Karpas-422 (cell line): ENCODE data around the gene SLC44A3. TPM values are rescaled to one million over a fixed set of nuclear protein-coding genes. Genes with fewer than 3 reads are reported as not detected.
A peak's percentile ranks its signal among the peaks of the same experiment; 100 is the strongest.

Source experiments
- DNase-seq: peaks from one replicate; pipeline ENCODE4 v3.0.0-alpha.2; 2015
- H2AFZ ChIP-seq: fragments of 200-600 bp; sonication (generic); 2 replicates; pipeline ENCODE4 v1.6.1; 2014; ENCODE audit warnings: antibody characterized with exemption, low read length, mixed read lengths
- H3K27ac ChIP-seq: fragments of 200-600 bp; sonication (generic); 2 replicates; pipeline ENCODE4 v1.5.1; 2014; ENCODE audit warnings: mild to moderate bottlenecking, low read length, moderate library complexity
- H3K27me3 ChIP-seq: fragments of 200-600 bp; sonication (generic); 2 replicates; pipeline ENCODE4 v1.6.1; 2014; ENCODE audit warnings: low read length, mixed read lengths
- H3K36me3 ChIP-seq: fragments of 200-600 bp; sonication (generic); 2 replicates; pipeline ENCODE4 v1.6.1; 2014; ENCODE audit warnings: low read length, mixed read lengths; ENCODE audit not compliant: insufficient read depth
- H3K4me1 ChIP-seq: fragments of 200-600 bp; sonication (generic); 2 replicates; pipeline ENCODE4 v1.6.1; 2014; ENCODE audit warnings: mild to moderate bottlenecking, low read length, mixed read lengths
- H3K4me2 ChIP-seq: fragments of 200-600 bp; sonication (generic); 2 replicates; pipeline ENCODE4 v1.6.1; 2014; ENCODE audit warnings: low read length, low read depth, mild to moderate bottlenecking; ENCODE audit not compliant: poor library complexity, severe bottlenecking
- H3K4me3 ChIP-seq: fragments of 200-600 bp; sonication (generic); 2 replicates; pipeline ENCODE4 v1.5.1; 2014; ENCODE audit warnings: mild to moderate bottlenecking, antibody characterized with exemption, low read length, mixed read lengths
- H3K79me2 ChIP-seq: fragments of 200-600 bp; sonication (generic); 2 replicates; pipeline ENCODE4 v1.6.1; 2014; ENCODE audit warnings: mild to moderate bottlenecking, low read length, mixed read lengths
- H3K9ac ChIP-seq: fragments of 200-600 bp; sonication (generic); 2 replicates; pipeline ENCODE4 v1.6.0; 2014; ENCODE audit warnings: low read length
- H3K9me2 ChIP-seq: fragments of 200-600 bp; sonication (generic), shearing (Covaris generic); replicated peaks from 2 replicates; pipeline ENCODE4 v1.6.0; 2014; ENCODE audit warnings: mild to moderate bottlenecking, low read length, moderate library complexity; ENCODE audit not compliant: insufficient read depth
- H3K9me3 ChIP-seq: fragments of 300-700, 200-600 bp; sonication (generic); 2 replicates; pipeline ENCODE4 v1.6.1; 2014; ENCODE audit warnings: low read length, mixed read lengths
- H4K20me1 ChIP-seq: fragments of 200-600 bp; sonication (generic); 2 replicates; pipeline ENCODE4 v1.6.1; 2014; ENCODE audit warnings: mild to moderate bottlenecking, antibody characterized with exemption, low read length, low read depth; ENCODE audit not compliant: insufficient read depth
- total RNA-seq: library from RNA; depleted of rRNA; stranded (reverse); fragments of >200 nt; shearing (Covaris generic); gene quantifications from 2 replicates; pipeline ENCODE4 v1.2.3, GENCODE V29; 2014; ENCODE audit warnings: low replicate concordance

SLC44A3 gene
- total RNA-seq, 1 experiment from 2014 or later, result not detected

DNA sequence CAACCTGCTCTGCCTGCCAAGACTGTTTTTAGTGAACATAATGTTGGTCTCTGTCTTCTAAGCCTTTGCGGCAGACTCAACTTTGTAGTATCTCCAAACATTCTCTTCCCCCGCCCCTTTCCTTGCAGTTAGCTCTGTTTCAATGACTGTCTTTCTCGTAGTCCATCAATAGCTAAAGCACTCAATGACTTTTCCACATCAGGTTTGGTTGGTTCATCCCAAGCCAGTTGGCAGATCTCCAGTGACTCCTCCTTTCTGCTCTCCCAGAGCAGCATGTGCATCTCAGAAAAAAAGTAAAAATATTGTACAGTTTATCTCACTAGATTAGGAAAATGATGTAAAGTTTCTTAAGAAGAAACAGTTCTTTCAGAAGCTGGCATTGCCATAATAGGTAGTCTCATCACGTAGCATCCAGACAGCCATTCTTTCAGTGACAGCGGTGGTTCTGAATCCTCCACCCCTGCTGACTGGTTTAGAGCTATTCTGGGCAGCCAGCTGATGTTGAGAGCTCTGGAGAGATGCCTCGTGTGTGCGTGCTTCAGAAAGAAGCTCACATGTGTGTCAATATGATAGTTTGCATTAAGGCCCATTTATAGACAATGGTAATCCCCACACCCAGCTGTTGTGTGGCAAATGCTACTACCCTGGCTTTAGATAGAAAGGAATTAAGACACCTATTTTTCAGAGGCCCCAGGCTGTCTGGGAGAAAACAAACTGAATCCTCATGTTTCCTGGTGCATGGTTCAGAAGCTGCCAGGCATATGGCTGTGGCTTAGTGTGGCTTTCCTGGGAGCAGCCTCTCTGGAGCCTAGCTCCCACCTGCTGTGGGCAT lies 53.6 kb downstream of the SLC44A3 start:
- Histone ChIP-seq H3K9me2 (no peaks in the 10 kb centered on the region), H3K9me3 (no peaks in the 10 kb centered on the region), H3K27ac (no peak overlapping the region), H3K36me3 (no peaks in the 10 kb centered on the region), H4K20me1 (no peaks in the 10 kb centered on the region), H3K9ac (no peak overlapping the region), H2AFZ (no peak overlapping the region), H3K4me2 (no peak overlapping the region), H3K4me1 (peaks cover 5% of the 10 kb centered on the region), H3K27me3 (no peaks in the 10 kb centered on the region), H3K4me3 (no peak overlapping the region), H3K79me2 (no peaks in the 10 kb centered on the region)
- no peak for DNase-seq

DNA sequence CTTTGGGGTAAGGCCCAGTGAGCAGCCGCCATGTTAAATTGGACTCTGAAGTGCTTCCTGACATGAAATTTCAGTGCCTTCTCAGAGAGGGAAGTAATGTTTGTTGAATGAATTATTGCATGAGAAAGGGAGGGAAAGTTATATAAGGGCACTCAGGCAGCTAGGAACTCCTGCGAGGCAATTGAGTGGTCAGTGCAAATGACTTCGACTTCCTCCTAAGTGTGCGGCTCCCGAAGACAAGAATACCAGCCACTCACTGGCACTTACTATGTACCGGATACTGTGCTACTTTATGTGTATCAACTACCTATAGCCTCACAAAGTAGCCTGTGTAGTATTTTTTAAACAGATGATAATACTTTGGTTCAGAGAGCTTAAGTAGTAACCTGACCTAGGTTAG lies 54.3 kb downstream of the SLC44A3 start:
- no peak overlapping the region for H3K9ac ChIP-seq
- H3K27ac ChIP-seq, result no peak overlapping the region
- DNase-seq, result no peak
- H3K4me2 ChIP-seq, result no peak overlapping the region
- H3K9me3 ChIP-seq, result no peaks in the 10 kb centered on the region
- H3K4me1 ChIP-seq, result peaks cover 5% of the 10 kb centered on the region
- no peaks in the 10 kb centered on the region for H4K20me1 ChIP-seq
- no peaks in the 10 kb centered on the region for H3K9me2 ChIP-seq
- H3K27me3 ChIP-seq, result no peaks in the 10 kb centered on the region
- no peak overlapping the region for H3K4me3 ChIP-seq
- no peak overlapping the region for H2AFZ ChIP-seq
- H3K36me3 ChIP-seq, result no peaks in the 10 kb centered on the region
- no peaks in the 10 kb centered on the region for H3K79me2 ChIP-seq

DNA sequence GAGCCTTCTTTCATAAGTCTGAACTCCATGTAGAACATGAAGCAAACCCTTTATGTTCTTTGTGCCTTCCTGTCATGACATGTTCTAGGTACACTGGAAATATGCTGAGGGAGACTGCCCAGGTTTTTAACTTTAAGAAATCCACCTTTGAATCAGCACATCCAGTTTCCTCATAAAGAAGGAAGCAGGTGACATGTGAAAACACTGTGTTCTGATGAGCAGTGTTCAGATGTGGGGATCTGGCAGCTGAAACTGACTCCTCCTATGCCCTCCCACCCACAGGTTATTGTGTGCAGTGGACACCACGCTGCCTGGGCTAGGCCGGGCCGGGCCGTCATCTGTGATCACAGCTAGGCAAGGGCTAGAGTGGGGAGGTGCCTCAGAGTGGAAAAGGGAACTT lies 55.6 kb downstream of the SLC44A3 start:
- no peak overlapping the region for H3K4me2 ChIP-seq
- H4K20me1 ChIP-seq, result no peaks in the 10 kb centered on the region
- H3K9me2 ChIP-seq, result no peaks in the 10 kb centered on the region
- DNase-seq, result no peak
- H3K79me2 ChIP-seq, result no peaks in the 10 kb centered on the region
- no peak overlapping the region for H3K4me3 ChIP-seq
- H3K27ac ChIP-seq, result no peak overlapping the region
- peaks cover 5% of the 10 kb centered on the region for H3K4me1 ChIP-seq
- no peaks in the 10 kb centered on the region for H3K36me3 ChIP-seq
- no peaks in the 10 kb centered on the region for H3K9me3 ChIP-seq
- H3K9ac ChIP-seq, result no peak overlapping the region
- H2AFZ ChIP-seq, result no peak overlapping the region
- no peaks in the 10 kb centered on the region for H3K27me3 ChIP-seq

DNA sequence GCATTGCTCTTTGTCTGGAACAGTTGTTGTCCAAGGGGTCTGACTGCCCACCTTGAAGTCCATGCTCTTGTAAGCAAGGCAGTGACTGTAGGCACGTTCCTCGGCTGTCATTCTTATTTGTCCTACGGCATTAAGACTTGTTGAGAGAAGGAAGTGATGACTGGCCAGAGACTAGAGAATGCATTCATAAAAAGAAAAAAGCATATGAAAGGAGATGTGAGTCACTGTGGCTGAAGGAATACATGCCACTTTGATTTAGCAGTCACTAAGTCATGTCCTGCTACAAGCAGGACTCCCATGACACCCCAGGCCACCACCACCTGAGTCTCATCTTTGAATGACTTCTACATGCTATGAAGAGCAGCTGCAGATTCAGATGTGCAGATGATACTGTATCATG lies 56.2 kb downstream of the SLC44A3 start:
- Histone ChIP-seq H3K79me2 (no peaks in the 10 kb centered on the region), H3K4me2 (no peak overlapping the region), H3K9ac (no peak overlapping the region), H3K4me1 (peaks cover 5% of the 10 kb centered on the region), H3K4me3 (no peak overlapping the region), H2AFZ (no peak overlapping the region), H3K27me3 (no peaks in the 10 kb centered on the region), H3K36me3 (no peaks in the 10 kb centered on the region), H4K20me1 (no peaks in the 10 kb centered on the region), H3K9me3 (no peaks in the 10 kb centered on the region), H3K27ac (no peak overlapping the region), H3K9me2 (no peaks in the 10 kb centered on the region)
- DNase-seq, result no peak

DNA sequence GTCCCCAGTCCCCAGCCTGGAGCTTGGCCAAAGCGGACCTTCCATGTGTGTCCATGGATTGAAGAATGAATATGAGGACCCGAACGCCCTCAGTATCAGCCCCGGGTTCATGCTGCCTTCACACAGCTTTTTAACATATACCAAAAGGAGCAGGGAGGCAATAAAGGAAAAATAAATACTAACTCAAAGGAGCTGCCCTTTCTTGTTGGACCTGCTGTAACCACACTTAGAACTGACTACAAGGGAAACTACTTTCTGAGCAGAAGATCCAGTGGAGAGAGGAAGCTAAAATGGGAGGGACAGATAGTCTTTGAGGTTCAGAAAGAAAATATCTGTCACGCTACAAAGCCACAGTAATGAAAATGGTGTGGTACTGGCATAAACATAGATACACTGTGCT lies 58.2 kb downstream of the SLC44A3 start:
- H3K27me3 ChIP-seq, result no peaks in the 10 kb centered on the region
- H3K4me1 ChIP-seq, result peaks cover 5% of the 10 kb centered on the region
- DNase-seq, result no peak
- no peak overlapping the region for H3K4me3 ChIP-seq
- H3K4me2 ChIP-seq, result no peak overlapping the region
- no peaks in the 10 kb centered on the region for H4K20me1 ChIP-seq
- no peaks in the 10 kb centered on the region for H3K9me3 ChIP-seq
- no peak overlapping the region for H3K9ac ChIP-seq
- no peaks in the 10 kb centered on the region for H3K79me2 ChIP-seq
- H3K27ac ChIP-seq, result no peak overlapping the region
- H3K9me2 ChIP-seq, result no peaks in the 10 kb centered on the region
- no peak overlapping the region for H2AFZ ChIP-seq
- H3K36me3 ChIP-seq, result no peaks in the 10 kb centered on the region

DNA sequence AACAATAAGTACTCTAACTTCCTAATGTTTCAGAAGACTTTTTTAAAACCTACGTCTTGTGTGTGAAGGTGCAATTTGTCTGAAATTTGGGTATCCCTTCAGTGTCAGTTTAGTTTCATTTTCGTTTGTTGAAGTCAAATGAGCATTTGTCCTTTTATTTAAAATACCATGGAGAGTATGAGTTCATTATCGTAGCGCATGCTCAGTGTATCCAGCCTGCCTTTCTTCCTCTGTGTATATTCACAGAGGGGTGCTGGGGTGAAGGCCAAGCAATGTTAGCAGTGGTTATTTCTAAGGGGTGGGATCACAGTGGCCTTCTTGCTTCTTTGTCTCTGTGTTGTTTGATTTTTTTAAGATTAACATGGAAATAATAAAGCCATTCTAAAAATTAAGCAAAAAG lies 63.5 kb downstream of the SLC44A3 start:
- peak overlapping the region; percentile 46 for H3K4me2 ChIP-seq
- H2AFZ ChIP-seq, result peak overlapping the region; percentile 79; the same call in 1 of the 2 replicates
- no peak overlapping the region for H3K27ac ChIP-seq
- no peaks in the 10 kb centered on the region for H3K36me3 ChIP-seq
- H3K4me1 ChIP-seq, result no peaks in the 10 kb centered on the region; the same call in 1 of the 2 replicates
- no peaks in the 10 kb centered on the region for H3K9me2 ChIP-seq
- no peaks in the 10 kb centered on the region for H3K9me3 ChIP-seq
- no peak overlapping the region for H3K4me3 ChIP-seq
- no peak for DNase-seq
- H3K79me2 ChIP-seq, result no peaks in the 10 kb centered on the region
- H3K9ac ChIP-seq, result 0 out of 2 replicates have a peak overlapping the region, but pooled peaks have one; percentile 2
- H3K27me3 ChIP-seq, result no peaks in the 10 kb centered on the region
- H4K20me1 ChIP-seq, result no peaks in the 10 kb centered on the region

DNA sequence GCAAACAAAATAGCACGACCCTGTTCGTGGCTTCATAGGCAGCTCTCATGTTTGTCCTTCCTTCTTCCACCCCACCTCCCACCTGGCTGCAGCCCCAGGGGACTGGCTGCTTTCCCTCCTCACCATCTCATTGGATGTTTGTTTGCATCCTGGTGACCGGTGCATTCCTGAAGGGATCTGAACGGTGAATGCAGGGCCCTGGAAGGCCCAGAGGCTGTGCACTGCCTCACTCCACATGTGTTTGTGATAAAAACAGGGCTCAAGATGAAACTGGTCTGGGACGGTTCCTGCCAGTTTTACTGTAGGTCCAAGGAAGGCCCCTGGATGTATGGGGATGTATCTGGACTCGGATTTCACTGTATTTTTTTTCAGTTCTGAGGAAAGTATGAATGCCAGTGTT lies 63.9 kb downstream of the SLC44A3 start:
- no peak overlapping the region for H3K4me2 ChIP-seq
- H3K4me3 ChIP-seq, result no peak overlapping the region
- no peak overlapping the region for H3K27ac ChIP-seq
- H4K20me1 ChIP-seq, result no peaks in the 10 kb centered on the region
- H3K27me3 ChIP-seq, result no peaks in the 10 kb centered on the region
- H3K79me2 ChIP-seq, result no peaks in the 10 kb centered on the region
- H3K9me3 ChIP-seq, result no peaks in the 10 kb centered on the region
- peak overlapping the region; percentile 79; the same call in 1 of the 2 replicates for H2AFZ ChIP-seq
- no peaks in the 10 kb centered on the region for H3K9me2 ChIP-seq
- DNase-seq, result no peak
- no peak overlapping the region for H3K9ac ChIP-seq
- no peaks in the 10 kb centered on the region; the same call in 1 of the 2 replicates for H3K4me1 ChIP-seq
- H3K36me3 ChIP-seq, result no peaks in the 10 kb centered on the region

DNA sequence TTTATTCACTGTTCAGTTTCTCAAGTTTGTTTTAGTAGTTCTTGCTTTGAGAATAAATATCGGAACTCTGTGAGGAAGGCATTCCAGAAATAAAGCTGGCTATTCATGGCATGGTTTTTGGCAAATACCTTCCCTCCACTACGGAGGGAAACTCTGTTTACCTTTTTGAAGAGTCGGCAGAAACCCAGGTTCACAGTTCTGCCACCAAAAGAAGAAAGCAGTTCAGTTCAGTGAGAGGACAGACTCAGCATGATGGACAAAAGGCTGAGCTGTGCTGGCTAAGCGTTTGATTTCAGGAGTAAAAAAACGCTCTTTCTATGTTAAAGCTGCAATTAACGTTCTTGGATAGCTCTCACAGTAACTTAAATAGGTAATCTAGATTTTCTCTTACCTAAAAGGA lies 64.3 kb downstream of the SLC44A3 start:
- Histone ChIP-seq H3K4me2 (no peak overlapping the region), H3K9ac (no peak overlapping the region), H3K27me3 (no peaks in the 10 kb centered on the region)

More for the DNA sequence above, 64.3 kb downstream of the SLC44A3 start:
- Histone ChIP-seq H3K4me1 (no peaks in the 10 kb centered on the region; the same call in 1 of the 2 replicates), H4K20me1 (no peaks in the 10 kb centered on the region), H2AFZ (no peak overlapping the region), H3K79me2 (no peaks in the 10 kb centered on the region), H3K9me3 (no peaks in the 10 kb centered on the region), H3K36me3 (no peaks in the 10 kb centered on the region), H3K9me2 (no peaks in the 10 kb centered on the region), H3K4me3 (no peak overlapping the region), H3K27ac (no peak overlapping the region)
- DNase-seq, result no peak
